K562 (cell line): ENCODE data around the gene MYADM. TPM values are rescaled to one million over a fixed set of nuclear protein-coding genes. Genes with fewer than 3 reads are reported as not detected.
"Not testable (repeated sequence)": the region's sequence is repeated elsewhere in the genome, so short reads cannot be mapped to it uniquely, and the experiment has no call there.

ENCODE experiments used
- ATAC-seq: fragments of 200-7000 bp; cut with Tn5 transposase; 3 replicates; pipeline ENCODE4 v1.9.1; 2020; ENCODE audit warnings: moderate library complexity
- BruUV-seq: library from RNA; stranded (reverse); fragments of 400-500 nt; replicated peaks from 2 replicates; lab custom pipeline; 2021; lab: Mats Ljungman, UMichigan
- CTCF ChIA-PET: fragments of 300-600 bp; formaldehyde crosslinking; extraction: SDS; loops from one replicate; lab custom pipeline; 2021; ENCODE audit warnings: low intra/inter-chr PET ratio; lab: Yijun Ruan, JAX
- POLR2A ChIA-PET: fragments of 300-600, 350-650 bp; sonication (Branson Sonifier 250); formaldehyde crosslinking; extraction: SDS; loops from one replicate; lab custom pipeline; 2021; ENCODE audit warnings: antibody characterized with exemption, inconsistent platforms; lab: Yijun Ruan, JAX
- DNase-seq, 4 experiments: peaks; one replicate each; pipeline versions ENCODE4 v3.0.0 to v3.0.0-alpha.2; 2011 to 2018; ENCODE audit warnings: low spot score in 3 of 4, mixed read lengths in 3 of 4; ENCODE audit errors: extremely low read depth in 1 of 4
- FAIRE-seq: peaks from 2 replicates; lab custom pipeline; 2011; peaks lifted over from hg19 to GRCh38; lab: Jason Lieb, UNC
- H2AFZ ChIP-seq: 2 replicates; pipeline ENCODE4 v1.6.0; 2011; ENCODE audit warnings: low read depth, low read length, control low read depth, inconsistent platforms
- H3K27ac ChIP-seq: fragments of 200-600 bp; 3 replicates; pipeline ENCODE4 v1.8.0; 2011; ENCODE audit warnings: low read depth, mild to moderate bottlenecking, control low read depth, inconsistent platforms, low read length, moderate library complexity, mixed read lengths; ENCODE audit errors: extremely low read depth
- H3K27me3 ChIP-seq, 2 experiments: fragments of 300-600 bp in 1 of 2; 2 replicates in 1 of 2; 3 replicates in 1 of 2; pipeline versions ENCODE4 v1.6.0 to v1.8.0; 2011; ENCODE audit warnings: inconsistent platforms in 2 of 2, low read length in 2 of 2, mild to moderate bottlenecking in 1 of 2, mixed read lengths in 1 of 2, moderate library complexity in 1 of 2; ENCODE audit not compliant: control insufficient read depth in 2 of 2, insufficient read depth in 2 of 2
- H3K36me3 ChIP-seq: fragments of 300-600 bp; 3 replicates; pipeline ENCODE4 v1.8.0; 2011; ENCODE audit warnings: mild to moderate bottlenecking, low read length, inconsistent platforms; ENCODE audit not compliant: control insufficient read depth, insufficient read depth
- H3K4me1 ChIP-seq, 2 experiments: fragments of 200-600 bp in 1 of 2; replicated peaks in 1 of 2; 2 replicates in 1 of 2; 3 replicates in 1 of 2; pipeline versions ENCODE4 v1.5.1 to v1.8.0; 2011; ENCODE audit warnings: inconsistent platforms in 2 of 2, low read length in 2 of 2, mild to moderate bottlenecking in 1 of 2, mixed read lengths in 1 of 2, moderate library complexity in 1 of 2; ENCODE audit not compliant: control insufficient read depth in 2 of 2, insufficient read depth in 2 of 2
- H3K4me2 ChIP-seq: 2 replicates; pipeline ENCODE4 v1.6.1; 2011; ENCODE audit warnings: low read length, control low read depth, inconsistent platforms, mixed read lengths; ENCODE audit not compliant: insufficient read depth
- H3K4me3 ChIP-seq: fragments of 200-600 bp; sonication (generic), shearing (Covaris generic); 2 replicates; pipeline ENCODE4 v1.5.1; 2016; ENCODE audit warnings: control low read depth, inconsistent platforms
- H3K79me2 ChIP-seq: fragments of 200-600 bp; 3 replicates; pipeline ENCODE4 v1.8.0; 2011; ENCODE audit warnings: low read length, inconsistent platforms; ENCODE audit not compliant: control insufficient read depth, insufficient read depth
- H3K9ac ChIP-seq, 2 experiments: 2 replicates each; pipeline versions ENCODE4 v1.6.0 to v1.6.1; 2011; ENCODE audit warnings: low read depth in 2 of 2, low read length in 2 of 2, control low read depth in 1 of 2, inconsistent platforms in 1 of 2, mild to moderate bottlenecking in 1 of 2, mixed read lengths in 1 of 2; ENCODE audit not compliant: insufficient read depth in 1 of 2
- H3K9me1 ChIP-seq: one replicate; pipeline ENCODE4 v1.6.0; 2011; ENCODE audit warnings: inconsistent platforms, mild to moderate bottlenecking, low read length, moderate library complexity; ENCODE audit not compliant: control insufficient read depth, insufficient read depth
- H3K9me3 ChIP-seq: replicated peaks from 2 replicates; pipeline ENCODE4 v1.5.1; 2011; ENCODE audit warnings: low read depth, low read length, inconsistent platforms; ENCODE audit not compliant: control insufficient read depth, insufficient read depth
- H4K20me1 ChIP-seq: replicated peaks from 2 replicates; pipeline ENCODE4 v1.6.1; 2011; ENCODE audit warnings: low read length, inconsistent platforms, mixed read lengths; ENCODE audit not compliant: control insufficient read depth, insufficient read depth
- CEBPG ChIP-seq, 3 experiments: fragments of 200-800 bp in 1 of 3; sonication (Bioruptor generic) in 1 of 3; sonication (generic) in 1 of 3; formaldehyde crosslinking in 1 of 3; IDR thresholded peaks in 2 of 3; conservative IDR thresholded peaks in 1 of 3; 2 replicates each; pipeline versions ENCODE4 v1.6.1 to v1.8.0; 2016 to 2022; ENCODE audit warnings: missing compliant biosample characterization in 2 of 3, missing genetic modification characterization in 2 of 3, mild to moderate bottlenecking in 1 of 3, missing genetic modification reagents in 1 of 3
- FOSL1 ChIP-seq: fragments of 200-800 bp; sonication (Bioruptor generic); conservative IDR thresholded peaks from 2 replicates; pipeline ENCODE4 v1.6.1; 2016; ENCODE audit warnings: missing genetic modification characterization, missing compliant biosample characterization
- ZNF384 ChIP-seq: IDR thresholded peaks from 2 replicates; pipeline ENCODE4 v1.6.1; 2012; ENCODE audit warnings: low read depth, low read length, improper control_type of control experiment
- WGBS: fragments of 100-300 bp; shearing (Covaris generic); methylation state at CpG from one replicate; pipeline ENCODE4 v1.1.6; 2016; ENCODE audit warnings: low coverage, mixed read lengths; ENCODE audit not compliant: insufficient coverage; ENCODE audit errors: missing lambda C conversion rate; 5-methylcytosine and 5-hydroxymethylcytosine counted together
- in situ Hi-C: fragments of 300-500 bp; cut with MboI; formaldehyde crosslinking; loops from 4 replicates; pipeline ENCODE4 v1.15.0; 2018; ENCODE audit warnings: inconsistent platforms, mixed read lengths
- intact Hi-C: fragments of 100-400 bp; cut with micrococcal nuclease; formaldehyde crosslinking; loops from 2 replicates; pipeline ENCODE4 v1.14.2; 2022
- polyA plus RNA-seq, 8 experiments: library from polyadenylated mRNA; depleted of rRNA in 4 of 8; stranded (reverse) in 5 of 8; unstranded in 3 of 8; fragments of >200 nt; fragmentation: Nextera tagmentation in 2 of 8; fragmentation: Illumina TruSeq in 1 of 8; extraction: Ambion mirVana in 2 of 8; extraction: Trizol in 1 of 8; gene quantifications; 2 replicates each; pipeline versions ENCODE4 v1.2.1 to v1.2.3, GENCODE V29; 2011 to 2014; ENCODE audit warnings: inconsistent platforms in 1 of 8, missing spikeins in 1 of 8
- total RNA-seq, 7 experiments: library from RNA; depleted of rRNA in 6 of 7; stranded (reverse); fragments of >200 nt in 6 of 7; fragmentation: Illumina TruSeq in 2 of 7; extraction: Trizol in 2 of 7; gene quantifications; 2 replicates each; pipeline versions ENCODE4 v1.2.1 to v1.2.3, GENCODE V29; 2011 to 2021; ENCODE audit warnings: low replicate concordance in 1 of 7
- TF ChIP-seq, protein P1 (sequence below), 2 experiments: fragments of 450-650 bp in 1 of 2; sonication (generic) in 1 of 2; formaldehyde crosslinking in 1 of 2; IDR thresholded peaks in 1 of 2; conservative IDR thresholded peaks in 1 of 2; 2 replicates each; pipeline versions ENCODE4 v1.6.1 to v1.8.1; 2016 to 2023; ENCODE audit warnings: mild to moderate bottlenecking in 2 of 2, moderate library complexity in 2 of 2, inconsistent platforms in 1 of 2, missing genetic modification reagents in 1 of 2

MYADM gene
- total and polyA plus RNA-seq, 9 of the 15 experiments (the other 6 are each of a cell fraction or from before 2014, with no cell fraction given) = 4.5 to 70.3 (median 14.4) TPM

DNA sequence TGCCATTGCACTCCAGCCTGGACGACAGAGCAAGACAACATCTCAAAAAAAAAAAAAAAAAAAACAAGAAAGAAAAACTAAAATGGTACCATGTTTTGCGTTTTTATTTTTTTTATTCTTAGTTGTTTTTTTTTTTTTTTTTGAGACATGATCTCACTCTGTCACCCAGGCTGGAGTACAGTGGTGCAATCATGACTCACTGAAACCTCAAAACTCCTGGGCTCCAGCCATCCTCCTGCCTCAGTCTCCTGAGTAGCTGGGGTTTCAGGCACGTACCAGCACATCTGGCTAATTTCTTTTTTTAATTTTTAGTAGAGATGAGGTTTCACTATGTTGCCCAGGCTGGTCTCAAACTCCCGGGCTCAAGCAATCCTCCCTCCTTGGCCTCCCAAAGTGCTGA is 26.8 kb upstream of the MYADM start:
- intact Hi-C loops = loop anchor here (10.0 kb wide), 1 partner anchor 46 kb away; no protein-coding TSS in a partner anchor
- CTCF ChIA-PET = interaction anchor here (0.6 to 2.1 kb wide), 2 partner anchors 48 to 189 kb away, joined by 3 to 18 read pairs; no protein-coding TSS in a partner anchor
- not testable (repeated sequence) for H3K27ac ChIP-seq

More for the DNA sequence above, 26.8 kb upstream of the MYADM start:
- H3K4me3 ChIP-seq; FAIRE-seq; H3K79me2 ChIP-seq; H3K4me1 ChIP-seq; H4K20me1 ChIP-seq; H3K9ac ChIP-seq; H3K4me2 ChIP-seq; DNase-seq; H3K9me3 ChIP-seq; H3K9me1 ChIP-seq; H3K27me3 ChIP-seq; ATAC-seq; TF ChIP-seq CEBPG (tag; conservative IDR thresholded peaks at IDR 0.05 in 1 of 2, IDR thresholded peaks at IDR 0.05 in 1 of 2): not testable (repeated sequence)
- POLR2A ChIA-PET = interaction anchor here (0.6 kb wide), 1 partner anchor 189 kb away, joined by 3 read pairs; no protein-coding TSS in a partner anchor
- in situ Hi-C loops = loop anchor here (5.0 kb wide), 1 partner anchor 181 kb away; no protein-coding TSS in a partner anchor
- TF ChIP-seq CEBPG (CRISPR knock-in tag; IDR thresholded peaks at IDR 0.05) (0 out of 2 replicates have a peak, but pooled peaks have one; percentile 11), ZNF384 (peak; percentile 62), FOSL1 (peak; percentile 68)
- TF ChIP-seq, protein P1, sequence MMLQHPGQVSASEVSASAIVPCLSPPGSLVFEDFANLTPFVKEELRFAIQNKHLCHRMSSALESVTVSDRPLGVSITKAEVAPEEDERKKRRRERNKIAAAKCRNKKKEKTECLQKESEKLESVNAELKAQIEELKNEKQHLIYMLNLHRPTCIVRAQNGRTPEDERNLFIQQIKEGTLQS (IDR thresholded peaks at IDR 0.05) = 0 out of 2 replicates have a peak, but pooled peaks have one; percentile 40
- TF ChIP-seq, protein P1 (CRISPR knock-in tag; conservative IDR thresholded peaks at IDR 0.05) = not testable (repeated sequence)
- TF ChIP-seq, all 486 proteins: peak for 4; not testable (repeated sequence) for 482
- not testable (repeated sequence) for BruUV-seq, H2AFZ ChIP-seq, H3K36me3 ChIP-seq
- WGBS = 6% methylated on average over 2 of the region's 4 CpGs
